K562 (cell line): ENCODE data around the gene SHISAL1. TPM values are rescaled to one million over a fixed set of nuclear protein-coding genes. Genes with fewer than 3 reads are reported as not detected.

Experiments
- ATAC-seq: fragments of 200-7000 bp; cut with Tn5 transposase; 3 replicates; pipeline ENCODE4 v1.9.1; 2020; ENCODE audit warnings: moderate library complexity
- BruUV-seq: library from RNA; stranded (reverse); fragments of 400-500 nt; replicated peaks from 2 replicates; lab custom pipeline; 2021; lab: Mats Ljungman, UMichigan
- CTCF ChIA-PET: fragments of 300-600 bp; formaldehyde crosslinking; extraction: SDS; loops from one replicate; lab custom pipeline; 2021; ENCODE audit warnings: low intra/inter-chr PET ratio; lab: Yijun Ruan, JAX
- POLR2A ChIA-PET: fragments of 300-600, 350-650 bp; sonication (Branson Sonifier 250); formaldehyde crosslinking; extraction: SDS; loops from one replicate; lab custom pipeline; 2021; ENCODE audit warnings: antibody characterized with exemption, inconsistent platforms; lab: Yijun Ruan, JAX
- DNase-seq, 4 experiments: peaks; one replicate each; pipeline versions ENCODE4 v3.0.0 to v3.0.0-alpha.2; 2011 to 2018; ENCODE audit warnings: low spot score in 3 of 4, mixed read lengths in 3 of 4; ENCODE audit errors: extremely low read depth in 1 of 4
- FAIRE-seq: peaks from 2 replicates; lab custom pipeline; 2011; peaks lifted over from hg19 to GRCh38; lab: Jason Lieb, UNC
- H2AFZ ChIP-seq: 2 replicates; pipeline ENCODE4 v1.6.0; 2011; ENCODE audit warnings: low read depth, low read length, control low read depth, inconsistent platforms
- H3K27ac ChIP-seq: fragments of 200-600 bp; 3 replicates; pipeline ENCODE4 v1.8.0; 2011; ENCODE audit warnings: low read depth, mild to moderate bottlenecking, control low read depth, inconsistent platforms, low read length, moderate library complexity, mixed read lengths; ENCODE audit errors: extremely low read depth
- H3K27me3 ChIP-seq, 2 experiments: fragments of 300-600 bp in 1 of 2; 2 replicates in 1 of 2; 3 replicates in 1 of 2; pipeline versions ENCODE4 v1.6.0 to v1.8.0; 2011; ENCODE audit warnings: inconsistent platforms in 2 of 2, low read length in 2 of 2, mild to moderate bottlenecking in 1 of 2, mixed read lengths in 1 of 2, moderate library complexity in 1 of 2; ENCODE audit not compliant: control insufficient read depth in 2 of 2, insufficient read depth in 2 of 2
- H3K36me3 ChIP-seq: fragments of 300-600 bp; 3 replicates; pipeline ENCODE4 v1.8.0; 2011; ENCODE audit warnings: mild to moderate bottlenecking, low read length, inconsistent platforms; ENCODE audit not compliant: control insufficient read depth, insufficient read depth
- H3K4me1 ChIP-seq, 2 experiments: fragments of 200-600 bp in 1 of 2; replicated peaks in 1 of 2; 2 replicates in 1 of 2; 3 replicates in 1 of 2; pipeline versions ENCODE4 v1.5.1 to v1.8.0; 2011; ENCODE audit warnings: inconsistent platforms in 2 of 2, low read length in 2 of 2, mild to moderate bottlenecking in 1 of 2, mixed read lengths in 1 of 2, moderate library complexity in 1 of 2; ENCODE audit not compliant: control insufficient read depth in 2 of 2, insufficient read depth in 2 of 2
- H3K4me2 ChIP-seq: 2 replicates; pipeline ENCODE4 v1.6.1; 2011; ENCODE audit warnings: low read length, control low read depth, inconsistent platforms, mixed read lengths; ENCODE audit not compliant: insufficient read depth
- H3K4me3 ChIP-seq: fragments of 200-600 bp; sonication (generic), shearing (Covaris generic); 2 replicates; pipeline ENCODE4 v1.5.1; 2016; ENCODE audit warnings: control low read depth, inconsistent platforms
- H3K79me2 ChIP-seq: fragments of 200-600 bp; 3 replicates; pipeline ENCODE4 v1.8.0; 2011; ENCODE audit warnings: low read length, inconsistent platforms; ENCODE audit not compliant: control insufficient read depth, insufficient read depth
- H3K9ac ChIP-seq, 2 experiments: 2 replicates each; pipeline versions ENCODE4 v1.6.0 to v1.6.1; 2011; ENCODE audit warnings: low read depth in 2 of 2, low read length in 2 of 2, control low read depth in 1 of 2, inconsistent platforms in 1 of 2, mild to moderate bottlenecking in 1 of 2, mixed read lengths in 1 of 2; ENCODE audit not compliant: insufficient read depth in 1 of 2
- H3K9me1 ChIP-seq: one replicate; pipeline ENCODE4 v1.6.0; 2011; ENCODE audit warnings: inconsistent platforms, mild to moderate bottlenecking, low read length, moderate library complexity; ENCODE audit not compliant: control insufficient read depth, insufficient read depth
- H3K9me3 ChIP-seq: replicated peaks from 2 replicates; pipeline ENCODE4 v1.5.1; 2011; ENCODE audit warnings: low read depth, low read length, inconsistent platforms; ENCODE audit not compliant: control insufficient read depth, insufficient read depth
- H4K20me1 ChIP-seq: replicated peaks from 2 replicates; pipeline ENCODE4 v1.6.1; 2011; ENCODE audit warnings: low read length, inconsistent platforms, mixed read lengths; ENCODE audit not compliant: control insufficient read depth, insufficient read depth
- ATF2 ChIP-seq: sonication (generic); formaldehyde crosslinking; IDR thresholded peaks from 2 replicates; pipeline ENCODE4 v1.8.1; 2022; ENCODE audit warnings: missing genetic modification reagents
- BRD9 ChIP-seq: fragments of 450-650 bp; IDR thresholded peaks from 2 replicates; pipeline ENCODE4 v1.6.1; 2018; ENCODE audit warnings: low read depth; ENCODE audit not compliant: partially characterized antibody
- CBFA2T3 ChIP-seq: fragments of 450-650 bp; IDR thresholded peaks from 2 replicates; pipeline ENCODE4 v1.6.1; 2017
- EP400 ChIP-seq: fragments of 450-650 bp; IDR thresholded peaks from 2 replicates; pipeline ENCODE4 v1.6.1; 2017; ENCODE audit warnings: antibody characterized with exemption, mild to moderate bottlenecking, moderate library complexity
- MBD2 ChIP-seq: sonication (generic); IDR thresholded peaks from 2 replicates; pipeline ENCODE4 v1.6.1; 2016; ENCODE audit warnings: low read depth, borderline replicate concordance
- MCM7 ChIP-seq, 2 experiments: fragments of 450-650 bp; IDR thresholded peaks; 2 replicates each; pipeline ENCODE4 v1.6.1; 2016 to 2018
- NR1H2 ChIP-seq: sonication (generic); formaldehyde crosslinking; IDR thresholded peaks from 2 replicates; pipeline ENCODE4 v1.4.0; 2020; ENCODE audit warnings: mild to moderate bottlenecking, missing genetic modification reagents
- SMARCC2 ChIP-seq: fragments of 450-650 bp; IDR thresholded peaks from 2 replicates; pipeline ENCODE4 v1.6.1; 2017; ENCODE audit warnings: antibody characterized with exemption, moderate library complexity, mild to moderate bottlenecking, low read depth
- SREBF2 ChIP-seq: sonication (generic); formaldehyde crosslinking; IDR thresholded peaks from 2 replicates; pipeline ENCODE4 v1.4.0; 2020; ENCODE audit warnings: mild to moderate bottlenecking, missing genetic modification reagents
- STAG1 ChIP-seq: sonication (generic); formaldehyde crosslinking; IDR thresholded peaks from 2 replicates; pipeline ENCODE4 v1.5.0; 2020; ENCODE audit warnings: missing genetic modification reagents, borderline replicate concordance
- ZBED1 ChIP-seq: IDR thresholded peaks from 2 replicates; pipeline ENCODE4 v1.6.1; 2014
- ZNF445 ChIP-seq: fragments of 250-450 bp; sonication (Bioruptor Pico); IDR thresholded peaks from 2 replicates; pipeline ENCODE4 v1.4.0; 2020; ENCODE audit warnings: low read depth, mild to moderate bottlenecking, moderate library complexity
- WGBS: fragments of 100-300 bp; shearing (Covaris generic); methylation state at CpG from one replicate; pipeline ENCODE4 v1.1.6; 2016; ENCODE audit warnings: low coverage, mixed read lengths; ENCODE audit not compliant: insufficient coverage; ENCODE audit errors: missing lambda C conversion rate; 5-methylcytosine and 5-hydroxymethylcytosine counted together
- in situ Hi-C: fragments of 300-500 bp; cut with MboI; formaldehyde crosslinking; loops from 4 replicates; pipeline ENCODE4 v1.15.0; 2018; ENCODE audit warnings: inconsistent platforms, mixed read lengths
- intact Hi-C: fragments of 100-400 bp; cut with micrococcal nuclease; formaldehyde crosslinking; loops from 2 replicates; pipeline ENCODE4 v1.14.2; 2022
- polyA plus RNA-seq, 8 experiments: library from polyadenylated mRNA; depleted of rRNA in 4 of 8; stranded (reverse) in 5 of 8; unstranded in 3 of 8; fragments of >200 nt; fragmentation: Nextera tagmentation in 2 of 8; fragmentation: Illumina TruSeq in 1 of 8; extraction: Ambion mirVana in 2 of 8; extraction: Trizol in 1 of 8; gene quantifications; 2 replicates each; pipeline versions ENCODE4 v1.2.1 to v1.2.3, GENCODE V29; 2011 to 2014; ENCODE audit warnings: inconsistent platforms in 1 of 8, missing spikeins in 1 of 8
- total RNA-seq, 7 experiments: library from RNA; depleted of rRNA in 6 of 7; stranded (reverse); fragments of >200 nt in 6 of 7; fragmentation: Illumina TruSeq in 2 of 7; extraction: Trizol in 2 of 7; gene quantifications; 2 replicates each; pipeline versions ENCODE4 v1.2.1 to v1.2.3, GENCODE V29; 2011 to 2021; ENCODE audit warnings: low replicate concordance in 1 of 7

SHISAL1 gene
- total and polyA plus RNA-seq, 9 of the 15 experiments (the other 6 are each of a cell fraction or from before 2014, with no cell fraction given), result not detected

DNA sequence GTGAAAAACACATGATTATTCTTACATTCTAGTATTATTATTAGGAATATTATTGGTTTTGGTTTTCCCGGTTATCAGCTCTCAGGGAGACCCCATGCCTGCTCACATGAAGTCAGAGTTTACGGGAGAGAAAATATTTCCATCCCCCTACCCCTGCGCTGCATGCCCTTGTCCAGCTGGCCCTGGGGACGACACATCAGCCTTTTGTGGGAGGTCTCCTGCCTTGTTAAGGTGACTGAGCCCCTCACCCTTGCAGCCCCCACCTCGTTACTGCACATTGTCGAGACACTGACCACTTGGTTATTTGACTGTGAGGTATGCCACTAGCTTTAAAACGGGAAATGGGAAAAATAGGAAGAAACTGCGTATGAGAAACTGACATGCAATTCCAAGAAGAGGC is 69.0 kb downstream of the SHISAL1 start:
- ChIA-PET CTCF (no interaction called here), POLR2A (no interaction called here)
- no peak for DNase-seq
- Histone ChIP-seq H3K4me1 (no peaks in the 10 kb centered on the region), H4K20me1 (no peaks in the 10 kb centered on the region), H3K9ac (no peak overlapping the region), H3K27me3 (peaks cover 0 to 4% of the 10 kb centered on the region in 2 experiments; a peak in 1 of 5 replicates), H3K4me2 (no peak overlapping the region), H3K9me3 (no peaks in the 10 kb centered on the region), H2AFZ (no peak overlapping the region), H3K36me3 (no peaks in the 10 kb centered on the region), H3K4me3 (no peak overlapping the region), H3K27ac (no peak overlapping the region), H3K9me1 (no peaks in the 10 kb centered on the region), H3K79me2 (no peaks in the 10 kb centered on the region)
- BruUV-seq, result no TSS peak
- in situ Hi-C loops, result no loop called here
- no peak for FAIRE-seq
- 3% methylated on average over 5 of the region's 8 CpGs for WGBS
- intact Hi-C loops, result no loop called here
- TF ChIP-seq MCM7 (IDR thresholded peaks at IDR 0.05) (no peak), EP400 (no peak), BRD9 (no peak), NR1H2 (no peak), ZNF445 (no peak), SREBF2 (CRISPR knock-in tag) (no peak), CBFA2T3 (no peak), MBD2 (no peak), STAG1 (CRISPR knock-in tag) (no peak), SMARCC2 (no peak), ZBED1 (no peak), ATF2 (CRISPR knock-in tag) (no peak)
- ATAC-seq, result no peak
